ENCODE results near the gene KCNQ5.
"Not testable (repeated sequence)": the region's sequence is repeated elsewhere in the genome, so short reads cannot be mapped to it uniquely, and the experiment has no call there.

The KCNQ5 gene

DNA sequence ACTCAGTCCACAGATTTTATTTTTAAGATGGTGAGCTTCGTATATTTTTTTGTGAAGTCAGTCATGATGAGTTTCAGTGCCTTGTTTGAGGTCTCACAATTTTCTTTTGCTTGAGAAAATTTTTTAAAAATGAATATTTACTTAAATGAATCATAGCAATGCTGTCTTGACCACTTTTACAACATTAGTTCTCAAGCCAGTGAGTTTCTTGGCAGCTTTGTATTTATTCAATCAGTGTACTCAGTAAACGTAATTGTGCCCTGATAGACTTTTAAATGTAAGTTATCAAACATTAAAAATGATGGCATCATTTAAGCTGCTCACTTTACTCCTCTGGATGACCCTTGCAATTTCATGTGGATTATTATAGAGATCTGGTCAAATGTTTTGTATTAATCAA is 342.1 kb downstream of the KCNQ5 start:
- Histone ChIP-seq H3K36me3 (ENCODE audit: control insufficient read depth in 5 of 5, insufficient read depth in 5 of 5, low read length in 5 of 5) (no peaks in the 10 kb centered on the region), H3K9ac (ENCODE audit: low read length in 5 of 5) (no peak overlapping the region), H3K27ac (ENCODE audit: low read depth, low read length) (no peak overlapping the region), H3K4me3 (ENCODE audit: low read depth in 1 of 5, low read length in 5 of 5) (no peak overlapping the region), H3K9me3 (ENCODE audit: control insufficient read depth in 5 of 5, low read length in 5 of 5) (no peaks in the 10 kb centered on the region), H3K27me3 (ENCODE audit: control insufficient read depth in 5 of 5, insufficient read depth in 4 of 5, low read length in 5 of 5) (no peaks in the 10 kb centered on the region), H3K4me1 (ENCODE audit: control insufficient read depth in 5 of 5, insufficient read depth in 5 of 5, low read length in 5 of 5) (no peaks in the 10 kb centered on the region)

DNA sequence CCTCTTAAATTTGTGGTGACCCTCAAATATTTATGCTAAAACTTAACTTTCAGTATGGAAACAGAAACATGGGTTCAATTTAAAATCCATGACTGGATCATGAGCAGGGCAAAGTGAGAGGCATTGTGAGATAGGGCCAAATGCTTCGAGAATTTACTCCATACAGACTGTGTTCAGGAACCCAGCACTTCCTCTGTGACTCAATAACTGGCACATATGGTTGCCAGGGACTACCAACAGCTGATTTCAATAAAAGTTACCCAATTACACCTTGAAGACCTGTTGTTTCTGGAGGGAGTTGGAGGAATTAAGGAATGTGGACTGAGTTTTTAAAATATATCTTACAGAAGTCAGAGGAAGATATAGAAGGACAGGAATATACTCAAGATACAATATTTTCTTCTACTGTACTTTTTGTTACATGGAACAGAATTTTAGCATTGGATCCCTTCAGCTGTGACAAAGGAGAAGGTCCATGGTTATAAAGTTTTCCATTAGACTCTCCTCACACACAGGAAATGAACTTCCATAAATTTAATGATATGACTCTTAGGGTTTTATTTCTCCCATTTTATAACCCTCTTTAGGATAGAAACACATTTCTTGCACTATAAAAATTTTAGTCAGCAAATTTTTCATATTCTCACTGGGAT is 344.9 kb downstream of the KCNQ5 start:
- H3K27me3 ChIP-seq (ENCODE audit: control insufficient read depth in 5 of 5, insufficient read depth in 4 of 5, low read length in 5 of 5): no peaks in the 10 kb centered on the region
- H3K4me3 ChIP-seq (ENCODE audit: low read depth in 1 of 5, low read length in 5 of 5): no peak overlapping the region
- H3K4me1 ChIP-seq (ENCODE audit: control insufficient read depth in 5 of 5, insufficient read depth in 5 of 5, low read length in 5 of 5): no peaks in the 10 kb centered on the region
- H3K27ac ChIP-seq (ENCODE audit: low read depth, low read length): no peak overlapping the region
- H3K36me3 ChIP-seq (ENCODE audit: control insufficient read depth in 5 of 5, insufficient read depth in 5 of 5, low read length in 5 of 5): no peaks in the 10 kb centered on the region
- H3K9me3 ChIP-seq (ENCODE audit: control insufficient read depth in 5 of 5, low read length in 5 of 5): no peaks in the 10 kb centered on the region
- H3K9ac ChIP-seq (ENCODE audit: low read length in 5 of 5): no peak overlapping the region

DNA sequence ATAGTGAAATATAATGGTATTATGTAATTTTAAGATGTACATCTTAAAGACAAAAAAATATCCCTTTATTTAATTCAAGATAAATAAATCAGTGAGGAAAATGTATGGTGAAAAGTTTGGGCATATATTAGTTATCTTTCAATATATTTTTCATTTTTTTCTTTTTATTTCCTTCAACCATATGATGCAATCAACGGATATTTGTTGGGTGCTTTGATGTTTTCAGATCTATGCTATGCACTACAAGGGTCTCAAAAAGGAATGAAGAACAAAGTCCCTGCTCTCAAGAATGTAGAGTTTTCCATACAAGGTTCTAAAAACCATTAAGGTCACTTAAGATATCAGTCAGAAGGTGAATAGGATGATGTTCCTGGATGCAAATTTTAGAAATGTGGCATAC is 345.5 kb downstream of the KCNQ5 start:
- H3K9ac ChIP-seq (ENCODE audit: low read length in 5 of 5): no peak overlapping the region
- no peaks in the 10 kb centered on the region for H3K36me3 ChIP-seq (ENCODE audit: control insufficient read depth in 5 of 5, insufficient read depth in 5 of 5, low read length in 5 of 5)
- H3K4me3 ChIP-seq (ENCODE audit: low read depth in 1 of 5, low read length in 5 of 5): no peak overlapping the region
- no peak overlapping the region for H3K27ac ChIP-seq (ENCODE audit: low read depth, low read length)
- H3K4me1 ChIP-seq (ENCODE audit: control insufficient read depth in 5 of 5, insufficient read depth in 5 of 5, low read length in 5 of 5): no peaks in the 10 kb centered on the region
- no peaks in the 10 kb centered on the region for H3K27me3 ChIP-seq (ENCODE audit: control insufficient read depth in 5 of 5, insufficient read depth in 4 of 5, low read length in 5 of 5)
- no peaks in the 10 kb centered on the region for H3K9me3 ChIP-seq (ENCODE audit: control insufficient read depth in 5 of 5, low read length in 5 of 5)

DNA sequence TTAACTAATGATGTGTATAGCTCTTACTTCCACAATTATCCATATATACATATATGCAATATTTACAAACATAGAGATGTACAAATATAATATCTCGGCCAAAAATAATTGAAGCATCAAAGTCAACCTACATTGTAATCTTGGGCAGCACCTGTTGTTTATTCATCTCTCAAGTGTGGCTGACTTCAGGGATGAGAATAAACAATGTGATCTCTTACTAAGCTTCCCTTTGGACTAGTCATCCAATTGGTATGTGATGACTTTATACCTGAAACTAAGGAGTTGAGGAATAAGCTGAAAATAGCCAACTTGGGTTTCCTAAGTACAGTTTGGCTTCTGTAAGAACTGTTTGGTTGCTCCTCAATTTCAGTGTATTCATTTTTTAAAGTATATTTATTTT is 346.8 kb downstream of the KCNQ5 start:
- Histone ChIP-seq H3K27me3 (ENCODE audit: control insufficient read depth in 5 of 5, insufficient read depth in 4 of 5, low read length in 5 of 5) (no peaks in the 10 kb centered on the region), H3K9ac (ENCODE audit: low read length in 5 of 5) (no peak overlapping the region), H3K36me3 (ENCODE audit: control insufficient read depth in 5 of 5, insufficient read depth in 5 of 5, low read length in 5 of 5) (no peaks in the 10 kb centered on the region), H3K27ac (ENCODE audit: low read depth, low read length) (no peak overlapping the region), H3K4me1 (ENCODE audit: control insufficient read depth in 5 of 5, insufficient read depth in 5 of 5, low read length in 5 of 5) (no peaks in the 10 kb centered on the region), H3K4me3 (ENCODE audit: low read depth in 1 of 5, low read length in 5 of 5) (no peak overlapping the region), H3K9me3 (ENCODE audit: control insufficient read depth in 5 of 5, low read length in 5 of 5) (no peaks in the 10 kb centered on the region)

DNA sequence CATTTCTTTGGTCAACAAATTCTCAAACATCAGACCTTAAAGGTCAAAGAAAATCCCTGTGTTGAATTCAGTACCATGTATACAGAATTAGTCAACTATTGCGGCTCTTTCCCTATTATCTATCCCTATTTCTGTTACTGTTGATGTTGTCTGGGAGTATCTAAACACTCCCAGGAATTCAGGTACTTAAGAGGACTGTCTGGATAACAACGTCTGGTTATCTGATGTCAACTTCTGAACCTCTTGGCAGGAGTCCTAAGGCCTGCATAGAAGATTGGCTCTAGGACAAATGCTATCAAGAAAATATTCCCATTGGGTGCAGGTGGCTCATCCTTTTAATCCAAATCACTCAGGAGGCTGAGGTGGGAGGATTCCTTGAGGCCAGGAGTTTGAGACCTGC is 347.8 kb downstream of the KCNQ5 start:
- Histone ChIP-seq H3K4me1 (ENCODE audit: control insufficient read depth in 5 of 5, insufficient read depth in 5 of 5, low read length in 5 of 5) (no peaks in the 10 kb centered on the region), H3K27ac (ENCODE audit: low read depth, low read length) (no peak overlapping the region), H3K27me3 (ENCODE audit: control insufficient read depth in 5 of 5, insufficient read depth in 4 of 5, low read length in 5 of 5) (no peaks in the 10 kb centered on the region), H3K4me3 (ENCODE audit: low read depth in 1 of 5, low read length in 5 of 5) (no peak overlapping the region), H3K36me3 (ENCODE audit: control insufficient read depth in 5 of 5, insufficient read depth in 5 of 5, low read length in 5 of 5) (no peaks in the 10 kb centered on the region), H3K9me3 (ENCODE audit: control insufficient read depth in 5 of 5, low read length in 5 of 5) (no peaks in the 10 kb centered on the region), H3K9ac (ENCODE audit: low read length in 5 of 5) (no peak overlapping the region)

DNA sequence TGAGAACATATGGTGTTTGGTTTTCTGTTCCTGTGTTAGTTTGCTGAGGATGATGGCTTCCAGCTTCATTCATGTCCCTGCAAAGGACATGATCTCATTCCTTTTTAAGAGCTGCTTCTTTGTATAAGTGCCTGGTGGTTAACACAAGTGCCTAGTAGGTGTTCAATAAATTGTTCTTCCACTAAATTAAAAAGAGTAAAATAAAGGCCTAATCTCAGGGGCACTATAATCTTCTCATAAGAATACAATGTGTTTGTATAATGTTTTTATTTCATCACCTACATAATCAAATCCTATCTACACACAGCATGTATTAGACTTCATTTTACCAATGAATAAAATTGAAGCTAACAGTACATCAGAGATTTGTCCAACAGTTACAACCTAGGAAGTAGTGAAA is 350.7 kb downstream of the KCNQ5 start:
- H3K27me3 ChIP-seq (ENCODE audit: control insufficient read depth in 5 of 5, insufficient read depth in 4 of 5, low read length in 5 of 5): no peaks in the 10 kb centered on the region
- no peaks in the 10 kb centered on the region for H3K9me3 ChIP-seq (ENCODE audit: control insufficient read depth in 5 of 5, low read length in 5 of 5)
- no peaks in the 10 kb centered on the region for H3K36me3 ChIP-seq (ENCODE audit: control insufficient read depth in 5 of 5, insufficient read depth in 5 of 5, low read length in 5 of 5)
- H3K9ac ChIP-seq (ENCODE audit: low read length in 5 of 5): no peak overlapping the region
- no peaks in the 10 kb centered on the region for H3K4me1 ChIP-seq (ENCODE audit: control insufficient read depth in 5 of 5, insufficient read depth in 5 of 5, low read length in 5 of 5)
- H3K27ac ChIP-seq (ENCODE audit: low read depth, low read length): no peak overlapping the region
- H3K4me3 ChIP-seq (ENCODE audit: low read depth in 1 of 5, low read length in 5 of 5): no peak overlapping the region

DNA sequence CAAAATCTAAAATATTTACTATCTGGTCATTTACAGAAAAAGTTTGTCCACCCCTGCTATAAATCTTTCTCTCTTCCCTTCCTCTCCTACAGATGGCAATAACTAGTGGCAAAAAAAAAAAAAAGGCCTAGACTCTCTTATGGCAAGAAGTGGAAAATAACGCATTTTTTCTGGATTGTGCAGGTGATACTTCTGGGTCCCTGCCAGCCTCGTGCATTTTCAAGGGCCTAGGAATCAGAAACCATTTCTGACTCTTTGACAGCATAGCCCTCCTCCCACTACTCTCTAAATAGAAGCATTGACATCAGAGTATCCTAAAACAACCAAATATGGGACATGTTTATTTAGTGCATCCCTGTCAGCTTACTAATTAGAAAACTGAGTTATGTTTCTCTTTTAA is 352.4 kb downstream of the KCNQ5 start:
- H3K9ac ChIP-seq (ENCODE audit: low read length in 5 of 5): no peak overlapping the region
- H3K4me1 ChIP-seq (ENCODE audit: control insufficient read depth in 5 of 5, insufficient read depth in 5 of 5, low read length in 5 of 5): no peaks in the 10 kb centered on the region
- no peak overlapping the region for H3K27ac ChIP-seq (ENCODE audit: low read depth, low read length)
- H3K9me3 ChIP-seq (ENCODE audit: control insufficient read depth in 5 of 5, low read length in 5 of 5): no peaks in the 10 kb centered on the region
- H3K4me3 ChIP-seq (ENCODE audit: low read depth in 1 of 5, low read length in 5 of 5): no peak overlapping the region
- no peaks in the 10 kb centered on the region for H3K27me3 ChIP-seq (ENCODE audit: control insufficient read depth in 5 of 5, insufficient read depth in 4 of 5, low read length in 5 of 5)
- H3K36me3 ChIP-seq (ENCODE audit: control insufficient read depth in 5 of 5, insufficient read depth in 5 of 5, low read length in 5 of 5): no peaks in the 10 kb centered on the region

DNA sequence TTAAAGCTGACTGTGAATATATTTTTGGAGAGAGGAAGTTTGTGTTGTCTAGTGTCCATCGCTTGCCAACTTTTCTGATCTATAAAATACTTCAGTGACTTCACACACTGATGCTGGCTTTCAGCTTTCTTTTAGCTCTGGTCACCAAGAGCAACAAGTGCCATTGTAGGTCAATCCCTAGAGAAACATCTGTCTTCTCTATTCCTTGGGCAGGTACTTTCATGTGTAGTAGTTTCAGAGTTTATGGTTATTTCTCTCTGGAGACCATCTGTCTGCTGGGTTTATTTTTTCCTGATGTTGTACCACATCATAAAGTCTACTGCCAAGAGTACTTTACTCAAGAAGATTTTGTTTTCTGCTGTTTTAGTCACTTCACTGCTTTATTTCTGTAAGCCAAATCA is 353.5 kb downstream of the KCNQ5 start:
- Histone ChIP-seq H3K27me3 (ENCODE audit: control insufficient read depth in 5 of 5, insufficient read depth in 4 of 5, low read length in 5 of 5) (no peaks in the 10 kb centered on the region), H3K9ac (ENCODE audit: low read length in 5 of 5) (no peak overlapping the region), H3K4me3 (ENCODE audit: low read depth in 1 of 5, low read length in 5 of 5) (no peak overlapping the region), H3K4me1 (ENCODE audit: control insufficient read depth in 5 of 5, insufficient read depth in 5 of 5, low read length in 5 of 5) (no peaks in the 10 kb centered on the region), H3K36me3 (ENCODE audit: control insufficient read depth in 5 of 5, insufficient read depth in 5 of 5, low read length in 5 of 5) (no peaks in the 10 kb centered on the region), H3K27ac (ENCODE audit: low read depth, low read length) (no peak overlapping the region), H3K9me3 (ENCODE audit: control insufficient read depth in 5 of 5, low read length in 5 of 5) (no peaks in the 10 kb centered on the region)

DNA sequence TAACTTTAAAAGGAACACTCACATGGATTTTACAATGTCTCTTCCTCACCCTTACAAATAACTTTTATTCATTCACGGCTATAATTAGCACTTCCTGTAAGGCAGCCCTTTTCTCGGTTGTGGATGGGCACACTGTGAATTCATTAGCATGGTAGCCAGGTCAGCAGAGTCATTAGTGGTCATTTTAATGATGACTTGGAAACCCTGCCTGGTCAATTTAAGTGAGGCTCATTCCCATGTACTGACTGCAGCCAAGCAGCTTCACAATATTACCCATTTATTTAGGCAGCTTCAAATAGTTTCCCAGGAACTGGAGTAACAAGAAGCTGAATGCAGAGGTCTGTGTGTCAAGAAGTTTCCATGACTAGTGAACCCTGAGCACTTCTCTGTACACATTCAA is 354.6 kb downstream of the KCNQ5 start:
- Histone ChIP-seq H3K4me3 (ENCODE audit: low read depth in 1 of 5, low read length in 5 of 5) (no peak overlapping the region), H3K36me3 (ENCODE audit: control insufficient read depth in 5 of 5, insufficient read depth in 5 of 5, low read length in 5 of 5) (no peaks in the 10 kb centered on the region), H3K27ac (ENCODE audit: low read depth, low read length) (no peak overlapping the region), H3K9me3 (ENCODE audit: control insufficient read depth in 5 of 5, low read length in 5 of 5) (no peaks in the 10 kb centered on the region), H3K27me3 (ENCODE audit: control insufficient read depth in 5 of 5, insufficient read depth in 4 of 5, low read length in 5 of 5) (no peaks in the 10 kb centered on the region), H3K9ac (ENCODE audit: low read length in 5 of 5) (no peak overlapping the region), H3K4me1 (ENCODE audit: control insufficient read depth in 5 of 5, insufficient read depth in 5 of 5, low read length in 5 of 5) (no peaks in the 10 kb centered on the region)

DNA sequence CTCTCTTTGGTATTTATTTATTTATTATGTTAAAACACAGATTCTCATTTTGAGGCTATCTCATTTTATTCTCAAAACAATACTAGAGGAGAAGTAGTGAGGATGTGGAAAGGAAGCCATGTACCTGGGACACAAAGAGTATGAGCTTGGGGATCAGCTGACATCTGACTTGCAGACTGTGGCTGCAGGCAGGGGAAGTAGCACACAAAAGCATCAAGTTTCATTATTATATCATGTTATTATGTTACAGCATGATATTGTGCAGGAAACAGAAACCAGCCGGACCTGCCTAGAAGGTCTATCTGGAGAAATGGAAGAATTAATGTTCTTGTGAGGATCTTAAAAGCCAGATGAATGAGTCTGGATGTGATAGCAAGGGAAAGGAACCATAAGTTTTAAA is 355.2 kb downstream of the KCNQ5 start:
- no peak overlapping the region for H3K27ac ChIP-seq (ENCODE audit: low read depth, low read length)

DNA sequence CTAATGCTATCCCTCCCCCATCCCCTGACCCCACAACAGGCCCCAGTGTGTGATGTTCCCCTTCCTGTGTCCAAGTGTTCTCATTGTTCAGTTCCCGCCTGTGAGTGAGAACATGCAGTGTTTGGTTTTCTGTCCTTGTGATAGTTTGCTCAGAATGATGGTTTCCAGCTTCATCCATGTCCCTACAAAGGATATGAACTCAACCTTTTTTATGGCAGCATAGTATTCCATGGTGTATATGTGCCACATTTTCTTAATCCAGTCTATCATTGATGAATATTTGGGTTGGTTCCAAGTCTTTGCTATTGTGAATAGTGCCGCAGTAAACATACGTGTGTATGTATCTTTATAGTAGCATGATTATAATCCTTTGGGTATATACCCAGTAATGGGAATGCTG is 356.9 kb downstream of the KCNQ5 start:
- H3K9me3 ChIP-seq (ENCODE audit: control insufficient read depth in 5 of 5, low read length in 5 of 5); H3K4me1 ChIP-seq (ENCODE audit: control insufficient read depth in 5 of 5, insufficient read depth in 5 of 5, low read length in 5 of 5); H3K9ac ChIP-seq (ENCODE audit: low read length in 5 of 5); H3K4me3 ChIP-seq (ENCODE audit: low read depth in 1 of 5, low read length in 5 of 5); H3K36me3 ChIP-seq (ENCODE audit: control insufficient read depth in 5 of 5, insufficient read depth in 5 of 5, low read length in 5 of 5); H3K27me3 ChIP-seq (ENCODE audit: control insufficient read depth in 5 of 5, insufficient read depth in 4 of 5, low read length in 5 of 5); H3K27ac ChIP-seq (ENCODE audit: low read depth, low read length): not testable (repeated sequence)

More for the DNA sequence above, 355.2 kb downstream of the KCNQ5 start:
- H3K9ac ChIP-seq (ENCODE audit: low read length in 5 of 5): no peak overlapping the region
- no peaks in the 10 kb centered on the region for H3K4me1 ChIP-seq (ENCODE audit: control insufficient read depth in 5 of 5, insufficient read depth in 5 of 5, low read length in 5 of 5)
- H3K36me3 ChIP-seq (ENCODE audit: control insufficient read depth in 5 of 5, insufficient read depth in 5 of 5, low read length in 5 of 5): no peaks in the 10 kb centered on the region
- H3K4me3 ChIP-seq (ENCODE audit: low read depth in 1 of 5, low read length in 5 of 5): no peak overlapping the region
- no peaks in the 10 kb centered on the region for H3K27me3 ChIP-seq (ENCODE audit: control insufficient read depth in 5 of 5, insufficient read depth in 4 of 5, low read length in 5 of 5)
- H3K9me3 ChIP-seq (ENCODE audit: control insufficient read depth in 5 of 5, low read length in 5 of 5): no peaks in the 10 kb centered on the region

All from subcutaneous abdominal adipose tissue (tissue), 5 donors.